Loucy (cell line): Measurements from ENCODE around the gene CTBP2.

ENCODE experiments used
- H2AFZ ChIP-seq: fragments of 200-600 bp; sonication (generic); 2 replicates; pipeline ENCODE4 v1.6.0; 2016; ENCODE audit warnings: antibody characterized with exemption, mild to moderate bottlenecking, low read length, moderate library complexity
- H3F3A ChIP-seq: fragments of 200-600 bp; 2 replicates; pipeline ENCODE4 v1.6.0; 2016; ENCODE audit warnings: antibody characterized with exemption, low read depth, mild to moderate bottlenecking
- H3K27me3 ChIP-seq: fragments of 200-600 bp; sonication (generic); 2 replicates; pipeline ENCODE4 v1.6.1; 2014; ENCODE audit warnings: low read length, mild to moderate bottlenecking; ENCODE audit not compliant: insufficient read depth, poor library complexity, severe bottlenecking
- H3K36me3 ChIP-seq: fragments of 200-600 bp; sonication (generic); 2 replicates; pipeline ENCODE4 v1.6.1; 2016; ENCODE audit warnings: low read length; ENCODE audit not compliant: insufficient read depth
- H3K4me1 ChIP-seq: fragments of 200-600 bp; sonication (generic); 2 replicates; pipeline ENCODE4 v1.5.1; 2014; ENCODE audit warnings: low read length, mild to moderate bottlenecking; ENCODE audit not compliant: insufficient read depth, poor library complexity, severe bottlenecking
- H3K4me2 ChIP-seq: fragments of 200-600 bp; sonication (generic); 2 replicates; pipeline ENCODE4 v1.6.0; 2014; ENCODE audit warnings: antibody characterized with exemption, low read length, low read depth, mild to moderate bottlenecking; ENCODE audit not compliant: poor library complexity, severe bottlenecking
- H3K4me3 ChIP-seq: fragments of 200-600 bp; sonication (generic); 2 replicates; pipeline ENCODE4 v1.5.1; 2014; ENCODE audit warnings: low read length, mild to moderate bottlenecking, mixed read lengths; ENCODE audit not compliant: poor library complexity, severe bottlenecking
- H3K79me2 ChIP-seq: fragments of 200-600 bp; sonication (generic); 2 replicates; pipeline ENCODE4 v1.6.1; 2014; ENCODE audit warnings: low read length; ENCODE audit not compliant: insufficient read depth
- H3K9ac ChIP-seq: fragments of 200-600 bp; sonication (generic); 2 replicates; pipeline ENCODE4 v1.6.0; 2014; ENCODE audit warnings: mild to moderate bottlenecking, low read depth, low read length, moderate library complexity; ENCODE audit not compliant: poor library complexity, severe bottlenecking
- H3K9me2 ChIP-seq: fragments of 200-600 bp; sonication (generic); replicated peaks from 2 replicates; pipeline ENCODE4 v1.6.1; 2016; ENCODE audit warnings: low read depth, low read length, mixed read lengths
- H3K9me3 ChIP-seq: fragments of 200-600 bp; sonication (generic); 2 replicates; pipeline ENCODE4 v1.6.1; 2014; ENCODE audit warnings: mild to moderate bottlenecking, antibody characterized with exemption, low read length, low read depth; ENCODE audit not compliant: insufficient read depth
- H4K20me1 ChIP-seq: fragments of 200-600 bp; sonication (generic); 2 replicates; pipeline ENCODE4 v1.6.0; 2014; ENCODE audit warnings: antibody characterized with exemption, low read length, mild to moderate bottlenecking; ENCODE audit not compliant: insufficient read depth, poor library complexity, severe bottlenecking
- CTCF ChIP-seq: fragments of 200-600 bp; sonication (generic); conservative IDR thresholded peaks from 2 replicates; pipeline ENCODE4 v1.5.1; 2014; ENCODE audit warnings: mild to moderate bottlenecking, antibody characterized with exemption, low read length
- EZH2phosphoT487 ChIP-seq: fragments of 200-600 bp; IDR thresholded peaks from 2 replicates; pipeline ENCODE4 v1.6.1; 2018; ENCODE audit warnings: antibody characterized with exemption, mild to moderate bottlenecking, moderate library complexity, borderline replicate concordance

Gene CTBP2

GRCh38 chr10:125192620-125193019 lies 32.3 kb upstream of the CTBP2 start:
- H3K27me3 ChIP-seq, result no peaks in the 10 kb centered on the region
- H3K9me2 ChIP-seq, result no peaks in the 10 kb centered on the region
- no peaks in the 10 kb centered on the region for H3K79me2 ChIP-seq
- H2AFZ ChIP-seq, result no peak overlapping the region
- H3K9ac ChIP-seq, result no peak overlapping the region
- no peak overlapping the region for H3K4me3 ChIP-seq
- H3K9me3 ChIP-seq, result no peaks in the 10 kb centered on the region; the same call in 1 of the 2 replicates
- no peaks in the 10 kb centered on the region for H3K4me1 ChIP-seq
- no peak overlapping the region for H3K4me2 ChIP-seq
- no peaks in the 10 kb centered on the region for H3F3A ChIP-seq
- H4K20me1 ChIP-seq, result no peaks in the 10 kb centered on the region
- TF ChIP-seq CTCF (no peak), EZH2phosphoT487 (no peak)
- no peaks in the 10 kb centered on the region for H3K36me3 ChIP-seq

GRCh38 chr10:125192005-125192404 lies 31.6 kb upstream of the CTBP2 start:
- Histone ChIP-seq H2AFZ (no peak overlapping the region), H3K9me3 (no peaks in the 10 kb centered on the region; the same call in 1 of the 2 replicates), H4K20me1 (no peaks in the 10 kb centered on the region), H3K4me3 (no peak overlapping the region), H3K4me2 (no peak overlapping the region), H3K27me3 (no peaks in the 10 kb centered on the region), H3K4me1 (no peaks in the 10 kb centered on the region), H3K9me2 (no peaks in the 10 kb centered on the region), H3K36me3 (no peaks in the 10 kb centered on the region), H3F3A (no peaks in the 10 kb centered on the region), H3K79me2 (no peaks in the 10 kb centered on the region), H3K9ac (no peak overlapping the region)
- TF ChIP-seq EZH2phosphoT487 (no peak), CTCF (no peak)

GRCh38 chr10:125190946-125191345 lies 30.6 kb upstream of the CTBP2 start:
- no peaks in the 10 kb centered on the region; the same call in 1 of the 2 replicates for H3K9me3 ChIP-seq
- TF ChIP-seq CTCF (no peak), EZH2phosphoT487 (no peak)
- H3F3A ChIP-seq, result no peaks in the 10 kb centered on the region
- H3K27me3 ChIP-seq, result no peaks in the 10 kb centered on the region
- no peak overlapping the region for H3K4me3 ChIP-seq
- H2AFZ ChIP-seq, result no peak overlapping the region
- no peaks in the 10 kb centered on the region for H4K20me1 ChIP-seq
- no peaks in the 10 kb centered on the region for H3K79me2 ChIP-seq
- H3K4me1 ChIP-seq, result no peaks in the 10 kb centered on the region
- no peaks in the 10 kb centered on the region for H3K9me2 ChIP-seq
- H3K36me3 ChIP-seq, result no peaks in the 10 kb centered on the region
- no peak overlapping the region for H3K4me2 ChIP-seq
- no peak overlapping the region for H3K9ac ChIP-seq
